Activated naive CD4-positive, alpha-beta T cell treated with anti-CD3 and anti-CD28 coated beads, Interleukin-2, amount 10 ng/mL, durations not matched to agents 7 days and 5 days (primary cell): ENCODE results near the gene GNG3.
"Not testable (repeated sequence)": the region's sequence is repeated elsewhere in the genome, so short reads cannot be mapped to it uniquely, and the experiment has no call there.

Experiments used
- CTCF ChIA-PET: fragments of 350-600 bp; sonication (Branson Sonifier 250); formaldehyde crosslinking; loops from one replicate; lab custom pipeline; 2021; ENCODE audit warnings: antibody characterized with exemption; lab: Charles Lee
- DNase-seq: peaks from one replicate; pipeline ENCODE4 v3.0.0-alpha.2; 2020
- H3K27ac Mint-ChIP-seq: one replicate; pipeline ENCODE4 v1.8.0; 2021; ENCODE audit warnings: mild to moderate bottlenecking, moderate library complexity, mixed read lengths
- H3K27me3 Mint-ChIP-seq: one replicate; pipeline ENCODE4 v1.8.0; 2021; ENCODE audit warnings: mild to moderate bottlenecking, mixed read lengths
- H3K36me3 Mint-ChIP-seq: one replicate; pipeline ENCODE4 v1.8.0; 2021; ENCODE audit warnings: mixed read lengths
- H3K4me1 Mint-ChIP-seq: one replicate; pipeline ENCODE4 v1.8.0; 2021; ENCODE audit warnings: mixed read lengths
- H3K4me3 Mint-ChIP-seq: one replicate; pipeline ENCODE4 v1.8.0; 2021; ENCODE audit warnings: mild to moderate bottlenecking, moderate library complexity, mixed read lengths
- H3K9me3 Mint-ChIP-seq: one replicate; pipeline ENCODE4 v1.8.0; 2021; ENCODE audit warnings: mixed read lengths

GNG3 gene

GRCh38 chr11:62676698-62677097 lies 30.8 kb upstream of the GNG3 start:
- Mint-ChIP-seq H3K4me3 (peak overlapping the region; percentile 88), H3K9me3 (no peaks in the 10 kb centered on the region), H3K36me3 (peaks cover 36% of the 10 kb centered on the region), H3K4me1 (peaks cover 65% of the 10 kb centered on the region), H3K27me3 (no peaks in the 10 kb centered on the region), H3K27ac (peak overlapping the region; percentile 12)
- CTCF ChIA-PET = interaction anchor here (0.8 to 1.2 kb wide), 2 partner anchors 17 to 69 kb away, joined by 3 read pairs; no protein-coding TSS in a partner anchor
- DNase-seq = no peak

GRCh38 chr11:62677156-62677555 lies 30.3 kb upstream of the GNG3 start:
- peak overlapping the region; percentile 88 for H3K4me3 Mint-ChIP-seq
- CTCF ChIA-PET = interaction anchor here (0.7 to 0.8 kb wide), 3 partner anchors 44 to 204 kb away, joined by 3 to 5 read pairs (median 3); partner anchors contain the start of gene SLC3A2
- peaks cover 64% of the 10 kb centered on the region for H3K4me1 Mint-ChIP-seq
- no peaks in the 10 kb centered on the region for H3K27me3 Mint-ChIP-seq
- H3K27ac Mint-ChIP-seq = peak overlapping the region; percentile 51
- no peaks in the 10 kb centered on the region for H3K9me3 Mint-ChIP-seq
- DNase-seq = no peak
- peaks cover 35% of the 10 kb centered on the region for H3K36me3 Mint-ChIP-seq

GRCh38 chr11:62677714-62678113 lies 29.8 kb upstream of the GNG3 start:
- CTCF ChIA-PET = interaction anchor here (0.7 to 0.8 kb wide), 3 partner anchors 44 to 204 kb away, joined by 3 to 5 read pairs (median 3); partner anchors contain the start of gene SLC3A2
- DNase-seq = no peak
- Mint-ChIP-seq H3K27me3 (no peaks in the 10 kb centered on the region), H3K4me1 (peaks cover 58% of the 10 kb centered on the region), H3K27ac (peak overlapping the region; percentile 90), H3K9me3 (no peaks in the 10 kb centered on the region), H3K36me3 (peaks cover 32% of the 10 kb centered on the region), H3K4me3 (peak overlapping the region; percentile 88)

- DNase-seq = no peak
- Mint-ChIP-seq H3K36me3 (peaks cover 31% of the 10 kb centered on the region), H3K27me3 (no peaks in the 10 kb centered on the region), H3K9me3 (no peaks in the 10 kb centered on the region), H3K4me3 (peak overlapping the region; percentile 88), H3K27ac (peak overlapping the region; percentile 90), H3K4me1 (peaks cover 52% of the 10 kb centered on the region)
- CTCF ChIA-PET = no interaction called here
Observed at GRCh38 chr11:62678433-62678769, 29.1 kb upstream of the GNG3 start.

- no peaks in the 10 kb centered on the region for H3K9me3 Mint-ChIP-seq
- H3K4me3 Mint-ChIP-seq = peak within 1 kb of the TSS; percentile 88
- DNase-seq = peak; percentile 92
- no peaks in the 10 kb centered on the region for H3K27me3 Mint-ChIP-seq
- H3K36me3 Mint-ChIP-seq = peaks cover 26% of the 10 kb centered on the region
- CTCF ChIA-PET = interaction anchor here (0.7 to 3.1 kb wide), 6 partner anchors 11 to 112 kb away, joined by 3 to 40 read pairs (median 7); partner anchors contain the start of genes BSCL2, GNG3 and LRRN4CL
- H3K27ac Mint-ChIP-seq = peak within 1 kb of the TSS; percentile 90
- H3K4me1 Mint-ChIP-seq = peaks cover 47% of the 10 kb centered on the region
Observed at GRCh38 chr11:62678770-62679696, 28.4 kb upstream of the GNG3 start, which contains the start of gene UBXN1. Gene UBXN1, minus strand, starts transcription at chr11:62679073. Its CDS starts 150 bp downstream, at chr11:62678923.

GRCh38 chr11:62680825-62681240 lies 26.6 kb upstream of the GNG3 start:
- CTCF ChIA-PET = interaction anchor here (0.6 to 3.1 kb wide), 20 partner anchors 9 to 340 kb away, joined by 3 to 40 read pairs (median 4); partner anchors contain the start of genes BSCL2, C11orf98, CSKMT and GNG3
- peak; percentile 61 for DNase-seq
- Mint-ChIP-seq H3K27me3 (no peaks in the 10 kb centered on the region), H3K4me3 (peak overlapping the region; percentile 6), H3K27ac (peak overlapping the region; percentile 49), H3K36me3 (peaks cover 20% of the 10 kb centered on the region), H3K9me3 (no peaks in the 10 kb centered on the region), H3K4me1 (peaks cover 39% of the 10 kb centered on the region)

GRCh38 chr11:62682518-62682917 lies 25.0 kb upstream of the GNG3 start:
- H3K9me3 Mint-ChIP-seq = no peaks in the 10 kb centered on the region
- H3K27me3 Mint-ChIP-seq = peaks cover 11% of the 10 kb centered on the region
- CTCF ChIA-PET = interaction anchor here (2.9 kb wide), 1 partner anchor 11 kb away, joined by 11 read pairs; no protein-coding TSS in a partner anchor
- H3K27ac Mint-ChIP-seq = no peak overlapping the region
- H3K4me1 Mint-ChIP-seq = peaks cover 25% of the 10 kb centered on the region
- H3K4me3 Mint-ChIP-seq = no peak overlapping the region
- no peak for DNase-seq
- peaks cover 8% of the 10 kb centered on the region for H3K36me3 Mint-ChIP-seq

- Mint-ChIP-seq H3K4me3 (no peak overlapping the region), H3K4me1 (no peaks in the 10 kb centered on the region), H3K27ac (no peak overlapping the region), H3K27me3 (peaks cover 29% of the 10 kb centered on the region), H3K9me3 (no peaks in the 10 kb centered on the region), H3K36me3 (peaks cover 18% of the 10 kb centered on the region)
- CTCF ChIA-PET = interaction anchor here (0.6 to 0.8 kb wide), 2 partner anchors 95 to 198 kb away, joined by 3 to 5 read pairs; no protein-coding TSS in a partner anchor
- DNase-seq = no peak
Observed at GRCh38 chr11:62687508-62688396, 19.7 kb upstream of the GNG3 start.

- H3K36me3 Mint-ChIP-seq = peaks cover 20% of the 10 kb centered on the region
Observed at GRCh38 chr11:62688491-62688890, 19.0 kb upstream of the GNG3 start.

GRCh38 chr11:62689421-62690183 lies 17.9 kb upstream of the GNG3 start, which contains the start of gene LRRN4CL:
Gene LRRN4CL, minus strand, starts transcription at chr11:62689530. Its CDS starts 1,022 bp downstream, at chr11:62688508.
- CTCF ChIA-PET = interaction anchor here (1.0 to 2.1 kb wide), 5 partner anchors 9 to 129 kb away, joined by 3 to 11 read pairs (median 4); partner anchors contain the start of gene MTA2
- no peak within 1 kb of the TSS for H3K27ac Mint-ChIP-seq
- no peaks in the 10 kb centered on the region for H3K9me3 Mint-ChIP-seq
- H3K36me3 Mint-ChIP-seq = peaks cover 23% of the 10 kb centered on the region
- H3K4me3 Mint-ChIP-seq = no peak within 1 kb of the TSS
- peaks cover under 1% of the 10 kb centered on the region for H3K4me1 Mint-ChIP-seq
- H3K27me3 Mint-ChIP-seq = peaks cover 29% of the 10 kb centered on the region
- DNase-seq = no peak

More at GRCh38 chr11:62688491-62688890, 19.0 kb upstream of the GNG3 start:
- Mint-ChIP-seq H3K4me1 (no peaks in the 10 kb centered on the region), H3K27me3 (peaks cover 29% of the 10 kb centered on the region), H3K27ac (no peak overlapping the region), H3K9me3 (no peaks in the 10 kb centered on the region), H3K4me3 (no peak overlapping the region)
- no peak for DNase-seq
- CTCF ChIA-PET = interaction anchor here (0.6 to 2.1 kb wide), 5 partner anchors 8 to 199 kb away, joined by 3 to 11 read pairs (median 4); partner anchors contain the start of gene MTA2

GRCh38 chr11:62693624-62694023 lies 13.9 kb upstream of the GNG3 start:
- not testable (repeated sequence) for H3K4me1 Mint-ChIP-seq, DNase-seq, H3K27ac Mint-ChIP-seq, H3K4me3 Mint-ChIP-seq, H3K27me3 Mint-ChIP-seq, H3K9me3 Mint-ChIP-seq
- peaks cover 25% of the 10 kb centered on the region for H3K36me3 Mint-ChIP-seq
- CTCF ChIA-PET = interaction anchor here (0.6 to 4.4 kb wide), 20 partner anchors 10 to 293 kb away, joined by 3 to 40 read pairs (median 5); partner anchors contain the start of genes BSCL2, GNG3, LBHD1 and MTA2

GRCh38 chr11:62694455-62695167 lies 12.9 kb upstream of the GNG3 start:
- H3K36me3 Mint-ChIP-seq = peaks cover 23% of the 10 kb centered on the region
- peak; percentile 86 for DNase-seq
- no peaks in the 10 kb centered on the region for H3K9me3 Mint-ChIP-seq
- CTCF ChIA-PET = interaction anchor here (0.6 to 4.4 kb wide), 29 partner anchors 9 to 876 kb away, joined by 3 to 40 read pairs (median 4); partner anchors contain the start of genes B3GAT3, BSCL2, C11orf98 and CSKMT
- H3K4me1 Mint-ChIP-seq = peaks cover 6% of the 10 kb centered on the region
- H3K27me3 Mint-ChIP-seq = no peaks in the 10 kb centered on the region
- H3K4me3 Mint-ChIP-seq = no peak overlapping the region
- peak overlapping the region; percentile 33 for H3K27ac Mint-ChIP-seq
